ENCODE data around the gene MRPL14.
A peak's percentile ranks its signal among the peaks of the same experiment; 100 is the strongest.

The MRPL14 gene

DNA sequence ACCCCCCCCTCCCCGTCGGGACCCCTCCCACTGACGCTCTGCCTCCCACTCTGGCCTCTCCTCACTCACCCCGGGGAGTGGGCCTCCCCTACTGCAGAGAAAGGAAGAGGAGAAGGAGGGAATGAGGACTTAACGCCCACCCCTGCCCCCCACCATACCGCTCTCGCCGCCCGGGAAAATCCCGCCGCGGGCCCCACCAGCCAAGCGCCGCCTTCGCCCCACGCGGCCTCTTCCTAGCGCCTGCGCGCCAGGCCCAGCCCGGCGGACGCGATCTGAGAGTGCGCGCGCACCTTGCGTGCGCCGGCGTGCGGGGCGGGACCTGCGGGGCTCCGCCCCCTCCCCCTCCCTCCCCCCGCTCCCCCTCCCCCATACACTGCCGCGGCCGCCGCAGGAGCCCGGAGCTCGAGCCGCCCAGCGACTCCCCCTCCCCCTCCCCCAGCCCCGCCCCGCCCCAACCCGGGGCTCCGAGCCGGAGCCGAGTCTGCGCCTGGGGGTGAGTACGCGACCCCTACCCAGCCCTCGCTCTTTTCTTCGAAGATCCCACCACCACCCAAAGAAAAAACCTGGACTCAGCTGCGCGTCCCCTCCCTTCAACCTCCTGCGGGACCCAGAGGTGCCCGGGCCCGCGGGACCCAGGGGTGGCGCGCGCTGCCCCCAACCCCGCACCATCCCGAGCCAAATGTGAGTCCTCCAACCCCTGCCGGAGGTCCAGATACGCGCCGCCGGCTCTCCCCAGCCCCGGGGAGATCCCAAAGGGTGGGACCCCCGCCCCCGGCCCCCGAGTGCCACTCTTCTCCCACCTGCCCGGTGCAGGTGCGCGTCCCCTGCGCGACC is at the start of gene MRPL14, which contains the start of gene TMEM63B:
Gene MRPL14, minus strand, starts transcription at position 267 of the 834 bp plus-strand sequence. CDS start 10,841 bp downstream, outside the sequence.
Gene TMEM63B, plus strand, starts transcription at position 369 of the 834 bp plus-strand sequence. CDS start 7,031 bp downstream, outside the sequence.
- H3K4me1 ChIP-seq (ENCODE audit: low read length) = peaks cover 34% of the 10 kb centered on the region
- H3K9ac ChIP-seq (ENCODE audit: low read length) = peak within 1 kb of the TSS; percentile 77
- no peaks in the 10 kb centered on the region for H3K36me3 ChIP-seq (replicated peaks; ENCODE audit: insufficient read depth, low read length)
- no peaks in the 10 kb centered on the region for H3K27me3 ChIP-seq (replicated peaks; ENCODE audit: insufficient read depth, low read length)
- TF ChIP-seq EZH2 (optimal IDR thresholded peaks at IDR 0.05; ENCODE audit: low read depth, low read length) (no peak), EZH2phosphoT487 (IDR thresholded peaks at IDR 0.05; ENCODE audit: low read length) (no peak)
- TF ChIP-seq, protein P1, sequence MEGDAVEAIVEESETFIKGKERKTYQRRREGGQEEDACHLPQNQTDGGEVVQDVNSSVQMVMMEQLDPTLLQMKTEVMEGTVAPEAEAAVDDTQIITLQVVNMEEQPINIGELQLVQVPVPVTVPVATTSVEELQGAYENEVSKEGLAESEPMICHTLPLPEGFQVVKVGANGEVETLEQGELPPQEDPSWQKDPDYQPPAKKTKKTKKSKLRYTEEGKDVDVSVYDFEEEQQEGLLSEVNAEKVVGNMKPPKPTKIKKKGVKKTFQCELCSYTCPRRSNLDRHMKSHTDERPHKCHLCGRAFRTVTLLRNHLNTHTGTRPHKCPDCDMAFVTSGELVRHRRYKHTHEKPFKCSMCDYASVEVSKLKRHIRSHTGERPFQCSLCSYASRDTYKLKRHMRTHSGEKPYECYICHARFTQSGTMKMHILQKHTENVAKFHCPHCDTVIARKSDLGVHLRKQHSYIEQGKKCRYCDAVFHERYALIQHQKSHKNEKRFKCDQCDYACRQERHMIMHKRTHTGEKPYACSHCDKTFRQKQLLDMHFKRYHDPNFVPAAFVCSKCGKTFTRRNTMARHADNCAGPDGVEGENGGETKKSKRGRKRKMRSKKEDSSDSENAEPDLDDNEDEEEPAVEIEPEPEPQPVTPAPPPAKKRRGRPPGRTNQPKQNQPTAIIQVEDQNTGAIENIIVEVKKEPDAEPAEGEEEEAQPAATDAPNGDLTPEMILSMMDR (IDR thresholded peaks at IDR 0.05; ENCODE audit: low read length) = no peak
- H3K79me2 ChIP-seq (ENCODE audit: low read length) = peaks cover 63% of the 10 kb centered on the region
- peak within 1 kb of the TSS; percentile 33; the same call in 1 of the 2 replicates for H3K27ac ChIP-seq (ENCODE audit: low read length)
- H4K20me1 ChIP-seq (ENCODE audit: insufficient read depth, low read length) = peaks cover 37% of the 10 kb centered on the region
- peak within 1 kb of the TSS; percentile 83 for H2AFZ ChIP-seq (ENCODE audit: low read length)
- no peaks in the 10 kb centered on the region for H3K9me3 ChIP-seq (replicated peaks; ENCODE audit: insufficient read depth, low read length)
- H3K4me3 ChIP-seq (ENCODE audit: low read length) = peak within 1 kb of the TSS; percentile 95
- peaks cover 14% of the 10 kb centered on the region for H3F3A ChIP-seq (ENCODE audit: insufficient read depth, low read length)
- peak within 1 kb of the TSS; percentile 99 for H3K4me2 ChIP-seq (ENCODE audit: low read depth, low read length)
- peak; percentile 87 for DNase-seq
- no peaks in the 10 kb centered on the region for H3K9me2 ChIP-seq (replicated peaks; ENCODE audit: insufficient read depth, low read length)

DNA sequence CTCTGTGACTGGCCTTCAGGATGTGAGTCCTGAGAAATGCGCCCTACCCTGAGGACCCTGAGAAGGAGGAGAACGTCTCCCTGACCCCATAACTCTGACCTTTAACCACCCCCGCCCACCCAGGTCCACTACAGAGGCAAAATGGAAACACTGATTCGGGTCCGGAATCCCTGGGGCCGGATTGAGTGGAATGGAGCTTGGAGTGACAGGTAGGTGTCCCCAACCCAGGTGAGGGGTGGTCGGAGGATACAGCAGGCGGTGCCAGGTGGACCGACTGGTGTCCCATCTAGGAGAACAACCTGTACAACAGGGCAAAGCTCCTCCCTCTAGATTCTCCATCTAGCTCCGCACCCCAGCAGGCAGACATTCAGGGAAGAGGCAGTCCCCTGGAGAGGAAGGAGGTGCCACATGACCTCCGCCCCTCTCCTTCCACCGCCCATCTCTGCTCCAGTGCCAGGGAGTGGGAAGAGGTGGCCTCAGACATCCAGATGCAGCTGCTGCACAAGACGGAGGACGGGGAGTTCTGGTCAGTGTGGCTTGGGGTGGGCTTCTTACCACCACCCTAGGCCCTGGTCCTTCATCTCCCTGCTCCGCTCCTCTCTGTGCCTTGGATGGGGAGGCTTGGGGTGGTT is 49.0 kb upstream of the MRPL14 start:
- Histone ChIP-seq H3K9me2 (replicated peaks; ENCODE audit: insufficient read depth, low read length) (no peaks in the 10 kb centered on the region), H3K4me2 (ENCODE audit: low read depth, low read length) (no peak overlapping the region), H2AFZ (ENCODE audit: low read length) (no peak overlapping the region), H3K27me3 (replicated peaks; ENCODE audit: insufficient read depth, low read length) (no peaks in the 10 kb centered on the region; the same call in none of the 2 replicates), H4K20me1 (ENCODE audit: insufficient read depth, low read length) (no peaks in the 10 kb centered on the region), H3K4me1 (ENCODE audit: low read length) (no peaks in the 10 kb centered on the region), H3K9ac (ENCODE audit: low read length) (no peak overlapping the region), H3F3A (ENCODE audit: insufficient read depth, low read length) (no peaks in the 10 kb centered on the region), H3K9me3 (replicated peaks; ENCODE audit: insufficient read depth, low read length) (no peaks in the 10 kb centered on the region), H3K79me2 (ENCODE audit: low read length) (no peaks in the 10 kb centered on the region), H3K4me3 (ENCODE audit: low read length) (no peak overlapping the region), H3K27ac (ENCODE audit: low read length) (no peak overlapping the region), H3K36me3 (replicated peaks; ENCODE audit: insufficient read depth, low read length) (no peaks in the 10 kb centered on the region)
- no peak for TF ChIP-seq EZH2 (optimal IDR thresholded peaks at IDR 0.05; ENCODE audit: low read depth, low read length)
- no peak for TF ChIP-seq EZH2phosphoT487 (IDR thresholded peaks at IDR 0.05; ENCODE audit: low read length)
- TF ChIP-seq, protein P1 (IDR thresholded peaks at IDR 0.05; ENCODE audit: low read length) = no peak
- DNase-seq = no peak

DNA sequence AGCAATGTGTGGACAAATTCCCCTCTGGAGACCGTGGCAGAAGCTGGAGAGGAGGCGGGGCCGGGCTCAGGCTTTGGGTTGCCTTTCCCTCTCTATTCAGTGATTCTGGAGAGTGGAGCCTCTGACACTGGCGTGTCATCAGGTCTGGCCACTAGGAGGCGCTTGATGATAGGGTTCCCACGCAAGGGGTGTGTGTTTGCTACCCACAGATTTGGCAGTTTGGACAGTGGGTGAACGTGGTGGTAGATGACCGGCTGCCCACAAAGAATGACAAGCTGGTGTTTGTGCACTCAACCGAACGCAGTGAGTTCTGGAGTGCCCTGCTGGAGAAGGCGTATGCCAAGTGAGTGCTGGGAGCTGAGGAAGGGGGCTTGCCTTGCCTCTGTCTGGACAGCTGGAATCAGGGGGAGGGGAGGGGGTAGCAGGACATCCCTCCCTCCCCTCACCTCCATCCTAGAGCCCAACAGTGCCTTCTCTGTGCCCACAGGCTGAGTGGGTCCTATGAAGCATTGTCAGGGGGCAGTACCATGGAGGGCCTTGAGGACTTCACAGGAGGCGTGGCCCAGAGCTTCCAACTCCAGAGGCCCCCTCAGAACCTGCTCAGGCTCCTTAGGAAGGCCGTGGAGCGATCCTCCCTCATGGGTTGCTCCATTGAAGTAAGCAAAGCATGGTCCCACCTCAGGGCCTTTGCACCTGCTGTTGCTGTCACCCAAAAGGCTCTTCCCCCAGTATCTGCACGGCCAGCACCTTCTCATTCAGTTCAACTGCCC is 45.7 kb upstream of the MRPL14 start:
- H3K4me1 ChIP-seq (ENCODE audit: low read length) = no peaks in the 10 kb centered on the region
- no peaks in the 10 kb centered on the region for H3K79me2 ChIP-seq (ENCODE audit: low read length)
- H2AFZ ChIP-seq (ENCODE audit: low read length) = no peak overlapping the region
- no peaks in the 10 kb centered on the region for H3K9me2 ChIP-seq (replicated peaks; ENCODE audit: insufficient read depth, low read length)
- H3K4me3 ChIP-seq (ENCODE audit: low read length) = no peak overlapping the region
- H3K27ac ChIP-seq (ENCODE audit: low read length) = no peak overlapping the region
- H3K9me3 ChIP-seq (replicated peaks; ENCODE audit: insufficient read depth, low read length) = no peaks in the 10 kb centered on the region
- DNase-seq = peak; percentile 64
- no peak overlapping the region for H3K4me2 ChIP-seq (ENCODE audit: low read depth, low read length)
- H4K20me1 ChIP-seq (ENCODE audit: insufficient read depth, low read length) = no peaks in the 10 kb centered on the region
- TF ChIP-seq EZH2phosphoT487 (IDR thresholded peaks at IDR 0.05; ENCODE audit: low read length) = no peak
- TF ChIP-seq, protein P1 (IDR thresholded peaks at IDR 0.05; ENCODE audit: low read length) = peak; percentile 91
- no peaks in the 10 kb centered on the region; the same call in 1 of the 2 replicates for H3K27me3 ChIP-seq (replicated peaks; ENCODE audit: insufficient read depth, low read length)
- H3F3A ChIP-seq (ENCODE audit: insufficient read depth, low read length) = no peaks in the 10 kb centered on the region
- H3K36me3 ChIP-seq (replicated peaks; ENCODE audit: insufficient read depth, low read length) = no peaks in the 10 kb centered on the region
- no peak overlapping the region for H3K9ac ChIP-seq (ENCODE audit: low read length)

All from MM.1S (cell line).